Natural killer cell (primary cell): ENCODE measurements around the gene PLCD3. TPM values are rescaled to one million over a fixed set of nuclear protein-coding genes. Genes with fewer than 3 reads are reported as not detected.

ENCODE experiments used
- ATAC-seq, 3 donors: fragments of 150-1000 bp in 2 of 3; fragments of 200-7000 bp in 1 of 3; cut with Tn5 transposase; 1 replicate in 1 of 3; 2 replicates in 2 of 3; pipeline ENCODE4 v1.10.0; 2021; ENCODE audit warnings: mild to moderate bottlenecking in 2 of 3, moderate library complexity in 2 of 3
- DNase-seq, 2 donors: peaks; one replicate each; pipeline versions ENCODE4 v3.0.0 to v3.0.0-alpha.2; 2013 to 2021; ENCODE audit warnings: mixed read lengths in 1 of 2
- H3K27ac ChIP-seq: one replicate; pipeline ENCODE4 v1.5.1; 2013; ENCODE audit warnings: mild to moderate bottlenecking, low read length
- H3K27me3 ChIP-seq: one replicate; pipeline ENCODE4 v1.6.1; 2013; ENCODE audit warnings: low read length; ENCODE audit not compliant: control insufficient read depth, insufficient read depth
- H3K36me3 ChIP-seq: one replicate; pipeline ENCODE4 v1.6.1; 2013; ENCODE audit warnings: low read length; ENCODE audit not compliant: control insufficient read depth, insufficient read depth
- H3K4me1 ChIP-seq: one replicate; pipeline ENCODE4 v1.6.1; 2013; ENCODE audit warnings: low read length; ENCODE audit not compliant: control insufficient read depth, insufficient read depth
- H3K4me3 ChIP-seq: one replicate; pipeline ENCODE4 v1.5.1; 2013; ENCODE audit warnings: low read length
- H3K9me3 ChIP-seq: one replicate; pipeline ENCODE4 v1.6.1; 2013; ENCODE audit warnings: low read length; ENCODE audit not compliant: control insufficient read depth, insufficient read depth
- H3K27ac Mint-ChIP-seq, 2 donors: one replicate each; pipeline ENCODE4 v1.8.0; 2022; ENCODE audit warnings: mild to moderate bottlenecking in 2 of 2, mixed read lengths in 2 of 2, moderate library complexity in 1 of 2
- H3K27me3 Mint-ChIP-seq, 2 donors: one replicate each; pipeline ENCODE4 v1.8.0; 2022; ENCODE audit warnings: low read depth in 2 of 2, mixed read lengths in 2 of 2
- H3K36me3 Mint-ChIP-seq: one replicate; pipeline ENCODE4 v1.8.0; 2022; ENCODE audit warnings: mixed read lengths
- H3K4me1 Mint-ChIP-seq, 2 donors: one replicate each; pipeline ENCODE4 v1.8.0; 2022; ENCODE audit warnings: mixed read lengths in 2 of 2
- H3K4me3 Mint-ChIP-seq: one replicate; pipeline ENCODE4 v1.8.0; 2022; ENCODE audit warnings: mild to moderate bottlenecking, moderate library complexity, mixed read lengths
- H3K9me3 Mint-ChIP-seq, 2 donors: one replicate each; pipeline ENCODE4 v1.8.0; 2022; ENCODE audit warnings: mixed read lengths in 2 of 2
- whole genome bisulfite sequencing: methylation state at CpG from one replicate; pipeline ENCODE4 v1.1.7; 2013; ENCODE audit warnings: missing lambda C conversion rate; ENCODE audit not compliant: insufficient coverage; 5-methylcytosine and 5-hydroxymethylcytosine counted together
- intact Hi-C: fragments of 100-400 bp; cut with micrococcal nuclease; formaldehyde crosslinking; loops from one replicate; pipeline ENCODE4 v1.14.2; 2022
- total RNA-seq, 4 donors: library from RNA; stranded (reverse); fragments of 120-200 nt in 1 of 4; gene quantifications; one replicate each; pipeline versions ENCODE4 v1.2.3 to v1.2.4, GENCODE V29; 2013 to 2022
- TF ChIP-seq, protein P1 (sequence below): fragments of 200-600 bp; IDR thresholded peaks from one replicate; pipeline ENCODE4 v1.8.0; 2022; ENCODE audit warnings: antibody characterized with exemption

Gene PLCD3
- total RNA-seq, 3 donors from 2014 or later (not counting 1 experiment from before 2014, with no cell fraction given), result 2.5 to 2.9 (median 2.5) TPM

DNA sequence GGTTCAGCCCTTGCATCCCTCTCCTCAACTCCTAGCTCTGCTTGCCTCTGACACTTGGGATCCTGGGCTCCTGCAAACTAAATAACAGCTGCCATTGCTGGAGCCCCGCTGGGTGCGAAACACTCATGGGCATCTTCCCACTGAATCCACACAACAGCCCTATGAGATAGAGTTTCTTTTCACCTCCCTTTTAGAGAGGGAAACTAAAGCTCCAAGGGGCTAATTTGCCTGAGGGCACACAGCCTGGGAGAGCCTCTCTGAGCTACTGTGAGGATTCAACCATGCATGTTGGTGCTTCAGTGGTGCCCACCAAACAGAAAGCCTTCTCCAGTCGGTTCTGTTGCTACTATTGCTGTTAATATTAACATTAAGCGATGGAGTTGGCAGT is 7.2 kb upstream of the PLCD3 start:
- H3K27ac Mint-ChIP-seq, result no peak overlapping the region
- H3K4me1 Mint-ChIP-seq, result peaks cover 18 to 34% of the 10 kb centered on the region in 2 donors

DNA sequence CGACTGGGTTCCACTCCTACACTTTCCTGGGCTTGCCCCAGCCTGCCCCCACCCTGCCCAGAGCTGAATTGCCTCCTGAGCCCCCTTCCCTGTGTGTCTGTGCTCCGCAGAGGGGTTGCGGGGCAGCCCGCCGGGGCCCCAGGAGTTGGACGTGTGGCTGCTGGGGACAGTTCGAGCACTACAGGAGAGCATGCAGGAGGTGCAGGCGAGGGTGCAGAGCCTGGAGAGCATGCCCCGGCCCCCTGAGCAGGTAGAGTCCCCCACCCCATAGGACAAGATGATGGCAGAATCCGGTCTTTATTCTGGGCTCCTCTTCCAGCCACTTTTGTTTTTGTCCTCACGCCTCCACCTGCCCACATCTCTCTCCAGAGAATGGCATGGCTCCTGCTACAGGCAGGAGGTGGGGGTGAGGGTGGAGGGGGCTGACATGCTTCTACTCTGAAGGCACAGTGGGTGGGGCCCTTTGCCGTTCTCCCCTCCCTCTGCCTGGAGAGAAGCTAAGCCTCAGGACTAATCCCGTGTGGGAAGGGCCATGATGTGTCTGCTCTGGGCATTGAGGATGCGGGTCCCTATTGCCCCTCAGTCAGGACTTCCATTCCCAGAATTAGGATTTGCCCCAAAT is 6.7 kb upstream of the PLCD3 start:
- H3K27ac ChIP-seq, result no peak overlapping the region
- Mint-ChIP-seq H3K27ac (no peak overlapping the region), H3K9me3 (no peaks in the 10 kb centered on the region), H3K27me3 (no peaks in the 10 kb centered on the region), H3K36me3 (no peaks in the 10 kb centered on the region), H3K4me1 (peaks cover 18 to 33% of the 10 kb centered on the region in 2 donors), H3K4me3 (no peak overlapping the region)
- H3K4me1 ChIP-seq, result peaks cover 30% of the 10 kb centered on the region
- intact Hi-C loops, result no loop called here
- no peaks in the 10 kb centered on the region for H3K36me3 ChIP-seq
- DNase-seq (no peak), ATAC-seq (no peak)
- H3K27me3 ChIP-seq, result no peaks in the 10 kb centered on the region
- 93% methylated on average over 13 of the region's 14 CpGs for WGBS
- H3K4me3 ChIP-seq, result no peak overlapping the region
- TF ChIP-seq, protein P1, sequence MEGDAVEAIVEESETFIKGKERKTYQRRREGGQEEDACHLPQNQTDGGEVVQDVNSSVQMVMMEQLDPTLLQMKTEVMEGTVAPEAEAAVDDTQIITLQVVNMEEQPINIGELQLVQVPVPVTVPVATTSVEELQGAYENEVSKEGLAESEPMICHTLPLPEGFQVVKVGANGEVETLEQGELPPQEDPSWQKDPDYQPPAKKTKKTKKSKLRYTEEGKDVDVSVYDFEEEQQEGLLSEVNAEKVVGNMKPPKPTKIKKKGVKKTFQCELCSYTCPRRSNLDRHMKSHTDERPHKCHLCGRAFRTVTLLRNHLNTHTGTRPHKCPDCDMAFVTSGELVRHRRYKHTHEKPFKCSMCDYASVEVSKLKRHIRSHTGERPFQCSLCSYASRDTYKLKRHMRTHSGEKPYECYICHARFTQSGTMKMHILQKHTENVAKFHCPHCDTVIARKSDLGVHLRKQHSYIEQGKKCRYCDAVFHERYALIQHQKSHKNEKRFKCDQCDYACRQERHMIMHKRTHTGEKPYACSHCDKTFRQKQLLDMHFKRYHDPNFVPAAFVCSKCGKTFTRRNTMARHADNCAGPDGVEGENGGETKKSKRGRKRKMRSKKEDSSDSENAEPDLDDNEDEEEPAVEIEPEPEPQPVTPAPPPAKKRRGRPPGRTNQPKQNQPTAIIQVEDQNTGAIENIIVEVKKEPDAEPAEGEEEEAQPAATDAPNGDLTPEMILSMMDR, result no peak
- no peaks in the 10 kb centered on the region for H3K9me3 ChIP-seq

More for the DNA sequence above, 7.2 kb upstream of the PLCD3 start:
- H3K36me3 ChIP-seq, result no peaks in the 10 kb centered on the region
- no peaks in the 10 kb centered on the region for H3K36me3 Mint-ChIP-seq
- H3K4me3 Mint-ChIP-seq, result no peak overlapping the region
- H3K27me3 ChIP-seq, result no peaks in the 10 kb centered on the region
- H3K9me3 ChIP-seq, result no peaks in the 10 kb centered on the region
- peaks cover 33% of the 10 kb centered on the region for H3K4me1 ChIP-seq
- H3K4me3 ChIP-seq, result no peak overlapping the region
- H3K9me3 Mint-ChIP-seq, result no peaks in the 10 kb centered on the region
- DNase-seq (no peak), ATAC-seq (no peak)
- H3K27ac ChIP-seq, result no peak overlapping the region
- intact Hi-C loops, result no loop called here
- 92% methylated on average over 4 of the region's 4 CpGs for WGBS
- TF ChIP-seq, protein P1, result no peak
- no peaks in the 10 kb centered on the region for H3K27me3 Mint-ChIP-seq

DNA sequence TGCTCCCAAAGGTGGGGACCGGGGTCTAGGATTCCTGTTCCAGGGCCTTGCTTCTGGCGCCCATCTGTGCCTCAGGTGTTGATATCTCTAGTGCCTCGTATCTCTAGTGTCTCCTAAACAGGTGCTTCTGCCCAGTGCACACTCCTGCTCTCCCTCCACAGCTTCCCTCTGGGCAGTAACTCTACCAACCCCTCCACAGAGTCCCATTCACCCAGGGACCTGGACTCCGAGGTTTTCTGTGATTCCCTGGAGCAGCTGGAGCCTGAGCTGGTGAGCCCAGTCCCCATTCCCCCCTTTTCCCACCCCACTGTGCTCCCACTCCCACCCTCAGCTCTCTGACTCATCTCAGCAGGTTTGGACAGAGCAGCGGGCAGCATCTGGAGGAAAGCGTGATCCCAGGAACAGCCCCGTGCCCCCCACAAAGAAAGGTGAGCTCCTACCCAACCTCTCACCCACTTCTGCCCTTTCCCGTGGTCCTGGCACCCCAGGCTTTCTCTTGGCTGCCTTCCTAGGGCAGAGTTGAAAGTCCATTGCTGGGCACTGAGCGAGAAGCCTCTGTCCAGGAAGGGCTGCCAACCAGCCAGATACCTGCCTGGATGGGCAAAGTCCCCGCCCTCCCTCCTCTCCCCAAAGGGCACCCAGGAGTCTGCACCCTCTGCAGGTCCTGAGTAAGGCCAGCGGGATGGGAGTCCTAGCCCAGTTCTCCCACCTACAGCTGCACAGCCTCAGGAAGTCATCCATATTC is 5.4 kb upstream of the PLCD3 start:
- ATAC-seq (no peak), DNase-seq (no peak)
- intact Hi-C loops, result no loop called here
- Mint-ChIP-seq H3K4me3 (no peak overlapping the region), H3K27me3 (no peaks in the 10 kb centered on the region), H3K36me3 (no peaks in the 10 kb centered on the region), H3K4me1 (peaks cover 18 to 25% of the 10 kb centered on the region in 2 donors), H3K27ac (no peak overlapping the region), H3K9me3 (no peaks in the 10 kb centered on the region)
- Histone ChIP-seq H3K27ac (no peak overlapping the region), H3K4me3 (no peak overlapping the region), H3K36me3 (no peaks in the 10 kb centered on the region), H3K27me3 (no peaks in the 10 kb centered on the region), H3K9me3 (no peaks in the 10 kb centered on the region), H3K4me1 (peaks cover 28% of the 10 kb centered on the region)
- WGBS, result 94% methylated on average over 11 of the region's 11 CpGs
- TF ChIP-seq, protein P1, result no peak
